CD14-positive monocyte (primary cell): ENCODE measurements around the gene FADS3. TPM values are rescaled to one million over a fixed set of nuclear protein-coding genes. Genes with fewer than 3 reads are reported as not detected.
A peak's percentile ranks its signal among the peaks of the same experiment; 100 is the strongest.

ENCODE experiments used
- DNase-seq, 3 donors: peaks; one replicate each; pipeline ENCODE4 v3.0.0-alpha.2; 2011 to 2022
- H2AFZ ChIP-seq: 2 replicates; pipeline ENCODE4 v1.6.0; 2012; ENCODE audit warnings: mild to moderate bottlenecking, low read depth, low read length, inconsistent platforms; ENCODE audit not compliant: insufficient read depth, poor library complexity, severe bottlenecking
- H3K27ac ChIP-seq, 2 donors: 1 replicate in 1 of 2; 2 replicates in 1 of 2; pipeline ENCODE4 v1.5.1; 2012 to 2013; ENCODE audit warnings: low read length in 2 of 2, control low read depth in 1 of 2, inconsistent platforms in 1 of 2, low read depth in 1 of 2, mild to moderate bottlenecking in 1 of 2
- H3K27me3 ChIP-seq, 2 donors: one replicate each; pipeline versions ENCODE4 v1.6.0 to v1.6.1; 2011 to 2013; ENCODE audit warnings: low read length in 2 of 2; ENCODE audit not compliant: control insufficient read depth in 2 of 2, insufficient read depth in 2 of 2
- H3K36me3 ChIP-seq, 2 donors: replicated peaks in 1 of 2; 1 replicate in 1 of 2; 2 replicates in 1 of 2; pipeline versions ENCODE4 v1.5.1 to v1.6.1; 2012 to 2013; ENCODE audit warnings: low read length in 2 of 2, control low read depth in 1 of 2, inconsistent platforms in 1 of 2, mild to moderate bottlenecking in 1 of 2; ENCODE audit not compliant: insufficient read depth in 2 of 2, control insufficient read depth in 1 of 2
- H3K4me1 ChIP-seq, 2 donors: 1 replicate in 1 of 2; 2 replicates in 1 of 2; pipeline versions ENCODE4 v1.5.1 to v1.6.1; 2012 to 2013; ENCODE audit warnings: low read length in 2 of 2, control low read depth in 1 of 2, inconsistent platforms in 1 of 2, mild to moderate bottlenecking in 1 of 2, moderate library complexity in 1 of 2; ENCODE audit not compliant: insufficient read depth in 2 of 2, control insufficient read depth in 1 of 2
- H3K4me2 ChIP-seq: replicated peaks from 2 replicates; pipeline ENCODE3; 2012; ENCODE audit warnings: low read length, moderate library complexity, mild to moderate bottlenecking; ENCODE audit not compliant: poor library complexity, severe bottlenecking; ENCODE audit errors: extremely low read depth
- H3K4me3 ChIP-seq, 3 experiments: fragments of 200-600 bp in 1 of 3; sonication (generic) in 1 of 3; replicated peaks in 1 of 3; 1 replicate in 2 of 3; 2 replicates in 1 of 3; pipeline ENCODE4 v1.5.1; 2011 to 2013; ENCODE audit warnings: low read length in 3 of 3, mild to moderate bottlenecking in 3 of 3, control low read depth in 2 of 3, low read depth in 2 of 3, inconsistent platforms in 1 of 3, moderate library complexity in 1 of 3
- H3K79me2 ChIP-seq: 2 replicates; pipeline ENCODE4 v1.6.0; 2012; ENCODE audit warnings: mild to moderate bottlenecking, control low read depth, inconsistent platforms, low read length, moderate library complexity; ENCODE audit not compliant: insufficient read depth
- H3K9ac ChIP-seq: 2 replicates; pipeline ENCODE4 v1.6.0; 2017; ENCODE audit warnings: low read length, mild to moderate bottlenecking; ENCODE audit not compliant: insufficient read depth, poor library complexity, severe bottlenecking
- H3K9me3 ChIP-seq, 2 donors: replicated peaks in 1 of 2; 1 replicate in 1 of 2; 2 replicates in 1 of 2; pipeline versions ENCODE4 v1.5.1 to v1.6.1; 2012 to 2013; ENCODE audit warnings: low read length in 2 of 2, control low read depth in 1 of 2; ENCODE audit not compliant: control insufficient read depth in 1 of 2, insufficient read depth in 1 of 2
- H4K20me1 ChIP-seq: 2 replicates; pipeline ENCODE4 v1.6.0; 2012; ENCODE audit warnings: mild to moderate bottlenecking, low read length, control low read depth, moderate library complexity; ENCODE audit not compliant: insufficient read depth
- H3K27ac Mint-ChIP-seq, 7 donors: one replicate each; pipeline ENCODE4 v1.8.0; 2020; ENCODE audit warnings: mild to moderate bottlenecking in 7 of 7, mixed read lengths in 7 of 7, moderate library complexity in 6 of 7, inconsistent platforms in 2 of 7
- H3K27me3 Mint-ChIP-seq, 3 donors: one replicate each; pipeline ENCODE4 v1.8.0; 2021 to 2022; ENCODE audit warnings: low read depth in 3 of 3, mild to moderate bottlenecking in 3 of 3, mixed read lengths in 3 of 3, moderate library complexity in 3 of 3, inconsistent platforms in 1 of 3
- H3K36me3 Mint-ChIP-seq, 2 donors: one replicate each; pipeline ENCODE4 v1.8.0; 2020; ENCODE audit warnings: mixed read lengths in 2 of 2, inconsistent platforms in 1 of 2, mild to moderate bottlenecking in 1 of 2
- H3K4me1 Mint-ChIP-seq: one replicate; pipeline ENCODE4 v1.8.0; 2020; ENCODE audit warnings: mild to moderate bottlenecking, mixed read lengths
- H3K4me3 Mint-ChIP-seq, 2 donors: one replicate each; pipeline ENCODE4 v1.8.0; 2020; ENCODE audit warnings: mild to moderate bottlenecking in 2 of 2, mixed read lengths in 2 of 2, moderate library complexity in 1 of 2
- H3K9me3 Mint-ChIP-seq, 7 donors: one replicate each; pipeline ENCODE4 v1.8.0; 2020 to 2022; ENCODE audit warnings: mixed read lengths in 7 of 7, mild to moderate bottlenecking in 6 of 7, moderate library complexity in 6 of 7, inconsistent platforms in 2 of 7
- WGBS: methylation state at CpG from one replicate; pipeline ENCODE4 v1.1.5; 2013; ENCODE audit warnings: missing lambda C conversion rate; ENCODE audit not compliant: insufficient coverage; 5-methylcytosine and 5-hydroxymethylcytosine counted together
- intact Hi-C, 2 donors: fragments of 100-400 bp; cut with micrococcal nuclease; formaldehyde crosslinking; loops; one replicate each; pipeline versions ENCODE4 v1.15.0 to v1.15.1; 2023
- polyA plus RNA-seq, 3 donors: library from polyadenylated mRNA; depleted of rRNA in 1 of 3; unstranded in 2 of 3; stranded (reverse) in 1 of 3; fragments of 300-500 nt in 2 of 3; fragments of >200 nt in 1 of 3; fragmentation: Illumina TruSeq in 2 of 3; gene quantifications; 1 replicate in 2 of 3; 2 replicates in 1 of 3; pipeline ENCODE4 v1.2.3, GENCODE V29; 2012 to 2021
- TF ChIP-seq, protein P1 (sequence below): fragments of 200-600 bp; IDR thresholded peaks from one replicate; pipeline ENCODE4 v1.8.0; 2022; ENCODE audit warnings: antibody characterized with exemption, mild to moderate bottlenecking

FADS3 gene
- polyA plus RNA-seq, 3 donors, result 2.5 to 6.8 (median 5.8) TPM

DNA sequence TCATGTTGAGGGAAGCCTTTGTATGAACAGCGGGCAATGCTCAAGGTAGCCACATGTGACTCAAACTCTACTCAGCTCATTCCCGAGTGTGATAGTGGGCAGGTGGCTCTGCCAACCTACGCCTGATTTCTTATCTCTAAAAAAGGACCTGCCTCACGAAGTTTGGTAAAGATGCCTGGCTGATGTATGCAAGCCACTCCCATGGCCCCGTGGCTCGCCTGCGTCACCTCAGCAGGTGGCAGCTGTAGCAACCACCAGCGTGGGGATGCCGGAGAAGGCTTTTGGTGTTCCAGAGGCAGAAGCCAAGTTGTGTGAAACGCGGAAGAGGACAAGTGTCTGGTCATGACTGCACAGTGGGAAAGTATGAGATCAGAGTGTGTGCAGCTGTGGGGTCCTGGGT, 57.9 kb downstream of the FADS3 start:
- H3K27me3 ChIP-seq, result peaks cover 0 to 13% of the 10 kb centered on the region in 2 donors
- H3K36me3 Mint-ChIP-seq, result peaks cover 8 to 14% of the 10 kb centered on the region in 2 donors
- peaks cover 0 to 2% (median 0%) of the 10 kb centered on the region in 7 donors for H3K9me3 Mint-ChIP-seq
- H3K4me1 ChIP-seq, result peaks cover 67 to 71% of the 10 kb centered on the region in 2 donors
- intact Hi-C loops, result loop anchor here in 1 of 2 donors (5.0 kb wide), 1 partner anchor 36 kb away; no protein-coding TSS in a partner anchor
- WGBS, result 90% methylated on average over 9 of the region's 11 CpGs
- H3K36me3 ChIP-seq, result no peaks in the 10 kb centered on the region
- no peak overlapping the region for H3K4me3 ChIP-seq
- no peak overlapping the region for H2AFZ ChIP-seq
- peaks cover 10 to 12% (median 11%) of the 10 kb centered on the region in 3 donors for H3K27me3 Mint-ChIP-seq
- H3K79me2 ChIP-seq, result peaks cover 26% of the 10 kb centered on the region
- no peak for DNase-seq
- no peak overlapping the region for H3K9ac ChIP-seq
- H3K27ac ChIP-seq, result no peak overlapping the region
- H3K4me1 Mint-ChIP-seq, result peaks cover 73% of the 10 kb centered on the region
- H3K27ac Mint-ChIP-seq, result peak overlapping the region in 5 of 7 donors; percentile 4 to 92 (median 78)
- no peaks in the 10 kb centered on the region for H4K20me1 ChIP-seq
- H3K9me3 ChIP-seq, result no peaks in the 10 kb centered on the region
- H3K4me3 Mint-ChIP-seq, result no peak overlapping the region
- TF ChIP-seq, protein P1, sequence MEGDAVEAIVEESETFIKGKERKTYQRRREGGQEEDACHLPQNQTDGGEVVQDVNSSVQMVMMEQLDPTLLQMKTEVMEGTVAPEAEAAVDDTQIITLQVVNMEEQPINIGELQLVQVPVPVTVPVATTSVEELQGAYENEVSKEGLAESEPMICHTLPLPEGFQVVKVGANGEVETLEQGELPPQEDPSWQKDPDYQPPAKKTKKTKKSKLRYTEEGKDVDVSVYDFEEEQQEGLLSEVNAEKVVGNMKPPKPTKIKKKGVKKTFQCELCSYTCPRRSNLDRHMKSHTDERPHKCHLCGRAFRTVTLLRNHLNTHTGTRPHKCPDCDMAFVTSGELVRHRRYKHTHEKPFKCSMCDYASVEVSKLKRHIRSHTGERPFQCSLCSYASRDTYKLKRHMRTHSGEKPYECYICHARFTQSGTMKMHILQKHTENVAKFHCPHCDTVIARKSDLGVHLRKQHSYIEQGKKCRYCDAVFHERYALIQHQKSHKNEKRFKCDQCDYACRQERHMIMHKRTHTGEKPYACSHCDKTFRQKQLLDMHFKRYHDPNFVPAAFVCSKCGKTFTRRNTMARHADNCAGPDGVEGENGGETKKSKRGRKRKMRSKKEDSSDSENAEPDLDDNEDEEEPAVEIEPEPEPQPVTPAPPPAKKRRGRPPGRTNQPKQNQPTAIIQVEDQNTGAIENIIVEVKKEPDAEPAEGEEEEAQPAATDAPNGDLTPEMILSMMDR, result no peak
- no peak overlapping the region for H3K4me2 ChIP-seq

DNA sequence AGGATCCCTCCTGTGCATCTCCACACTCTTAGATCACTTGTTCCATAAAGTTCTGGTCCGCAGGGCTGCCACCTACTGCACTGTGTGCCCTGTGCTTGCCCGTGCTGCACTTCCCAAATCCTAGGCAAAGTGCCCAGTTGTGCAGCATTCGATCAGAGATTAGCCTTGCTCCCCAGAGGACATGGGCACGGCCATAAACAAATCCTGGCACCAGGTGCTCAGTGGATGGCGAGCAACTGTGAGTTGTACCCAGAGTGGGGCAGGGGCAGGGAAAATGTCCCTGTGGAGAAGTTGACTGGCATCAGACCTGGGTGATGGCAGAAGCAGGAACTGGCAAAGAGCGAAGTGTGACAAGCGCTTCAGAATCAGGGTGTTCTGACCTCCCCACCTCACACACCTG, 58.6 kb downstream of the FADS3 start:
- Mint-ChIP-seq H3K9me3 (peaks cover 0 to 3% (median 0%) of the 10 kb centered on the region in 7 donors), H3K27ac (no peak overlapping the region), H3K27me3 (peaks cover 13 to 18% (median 14%) of the 10 kb centered on the region in 3 donors), H3K4me1 (peaks cover 79% of the 10 kb centered on the region), H3K36me3 (peaks cover 6 to 9% of the 10 kb centered on the region in 2 donors), H3K4me3 (no peak overlapping the region)
- intact Hi-C loops, result loop anchor here in 1 of 2 donors (5.0 kb wide), 1 partner anchor 35 kb away; no protein-coding TSS in a partner anchor
- H3K79me2 ChIP-seq, result peaks cover 26% of the 10 kb centered on the region
- H3K4me3 ChIP-seq, result no peak overlapping the region
- H3K4me2 ChIP-seq, result no peak overlapping the region
- TF ChIP-seq, protein P1, result no peak
- H3K4me1 ChIP-seq, result peaks cover 74 to 79% of the 10 kb centered on the region in 2 donors
- H4K20me1 ChIP-seq, result no peaks in the 10 kb centered on the region
- peaks cover 0 to 15% of the 10 kb centered on the region in 2 donors for H3K27me3 ChIP-seq
- H3K9me3 ChIP-seq, result no peaks in the 10 kb centered on the region
- 67% methylated on average over 7 of the region's 7 CpGs for WGBS
- H2AFZ ChIP-seq, result no peak overlapping the region
- no peak overlapping the region for H3K9ac ChIP-seq
- H3K36me3 ChIP-seq, result no peaks in the 10 kb centered on the region
- no peak overlapping the region for H3K27ac ChIP-seq
- no peak for DNase-seq
